ENCODE data around the gene ANKRD30B. TPM values are rescaled to one million over a fixed set of nuclear protein-coding genes. Genes with fewer than 3 reads are reported as not detected.
"Not testable (repeated sequence)": the region's sequence is repeated elsewhere in the genome, so short reads cannot be mapped to it uniquely, and the experiment has no call there.

Gene ANKRD30B
- total RNA-seq, 1 experiment from 2014 or later = not detected

GRCh38 chr18:14811081-14811480 is 63.1 kb downstream of the ANKRD30B start:
- H4K20me1 ChIP-seq (ENCODE audit: insufficient read depth, low read depth, low read length); H3K4me3 ChIP-seq (ENCODE audit: low read length); H3K9me2 ChIP-seq (replicated peaks; ENCODE audit: insufficient read depth, low read length); H3K79me2 ChIP-seq (ENCODE audit: low read length); DNase-seq; H3K4me1 ChIP-seq (ENCODE audit: low read length); H3K36me3 ChIP-seq (ENCODE audit: insufficient read depth, low read length); H3K9me3 ChIP-seq (ENCODE audit: low read length); H2AFZ ChIP-seq (ENCODE audit: low read length); H3K27me3 ChIP-seq (ENCODE audit: low read length); H3K27ac ChIP-seq (ENCODE audit: low read length); H3K4me2 ChIP-seq (ENCODE audit: low read depth, low read length, poor library complexity, severe bottlenecking); H3K9ac ChIP-seq (ENCODE audit: low read length): not testable (repeated sequence)

- H3K4me3 ChIP-seq (ENCODE audit: low read length); H3K36me3 ChIP-seq (ENCODE audit: insufficient read depth, low read length); H2AFZ ChIP-seq (ENCODE audit: low read length); H3K9me3 ChIP-seq (ENCODE audit: low read length); H3K4me2 ChIP-seq (ENCODE audit: low read depth, low read length, poor library complexity, severe bottlenecking); H3K79me2 ChIP-seq (ENCODE audit: low read length); H3K9me2 ChIP-seq (replicated peaks; ENCODE audit: insufficient read depth, low read length); DNase-seq; H4K20me1 ChIP-seq (ENCODE audit: insufficient read depth, low read depth, low read length); H3K4me1 ChIP-seq (ENCODE audit: low read length); H3K9ac ChIP-seq (ENCODE audit: low read length); H3K27me3 ChIP-seq (ENCODE audit: low read length); H3K27ac ChIP-seq (ENCODE audit: low read length): not testable (repeated sequence)
These were observed 79.1 kb downstream of the ANKRD30B start for GRCh38 chr18:14826972-14827632.

GRCh38 chr18:14841607-14842006 is 93.6 kb downstream of the ANKRD30B start:
- not testable (repeated sequence) for H3K4me2 ChIP-seq (ENCODE audit: low read depth, low read length, poor library complexity, severe bottlenecking); H3K9me2 ChIP-seq (replicated peaks; ENCODE audit: insufficient read depth, low read length); H4K20me1 ChIP-seq (ENCODE audit: insufficient read depth, low read depth, low read length); H3K4me3 ChIP-seq (ENCODE audit: low read length); H3K9me3 ChIP-seq (ENCODE audit: low read length); H3K9ac ChIP-seq (ENCODE audit: low read length); H3K27me3 ChIP-seq (ENCODE audit: low read length); H2AFZ ChIP-seq (ENCODE audit: low read length); H3K36me3 ChIP-seq (ENCODE audit: insufficient read depth, low read length); H3K79me2 ChIP-seq (ENCODE audit: low read length); DNase-seq; H3K4me1 ChIP-seq (ENCODE audit: low read length); H3K27ac ChIP-seq (ENCODE audit: low read length)

GRCh38 chr18:14851533-14851932 is 103.6 kb downstream of the ANKRD30B start:
- H3K4me2 ChIP-seq (ENCODE audit: low read depth, low read length, poor library complexity, severe bottlenecking); H3K9me3 ChIP-seq (ENCODE audit: low read length); H3K36me3 ChIP-seq (ENCODE audit: insufficient read depth, low read length); H3K4me1 ChIP-seq (ENCODE audit: low read length); DNase-seq; H4K20me1 ChIP-seq (ENCODE audit: insufficient read depth, low read depth, low read length); H3K79me2 ChIP-seq (ENCODE audit: low read length); H3K27ac ChIP-seq (ENCODE audit: low read length); H2AFZ ChIP-seq (ENCODE audit: low read length); H3K9me2 ChIP-seq (replicated peaks; ENCODE audit: insufficient read depth, low read length); H3K9ac ChIP-seq (ENCODE audit: low read length); H3K4me3 ChIP-seq (ENCODE audit: low read length); H3K27me3 ChIP-seq (ENCODE audit: low read length): not testable (repeated sequence)

- not testable (repeated sequence) for H3K79me2 ChIP-seq (ENCODE audit: low read length); H4K20me1 ChIP-seq (ENCODE audit: insufficient read depth, low read depth, low read length); H3K4me1 ChIP-seq (ENCODE audit: low read length); H3K9ac ChIP-seq (ENCODE audit: low read length); H2AFZ ChIP-seq (ENCODE audit: low read length); H3K9me2 ChIP-seq (replicated peaks; ENCODE audit: insufficient read depth, low read length); H3K4me2 ChIP-seq (ENCODE audit: low read depth, low read length, poor library complexity, severe bottlenecking); H3K27me3 ChIP-seq (ENCODE audit: low read length); H3K9me3 ChIP-seq (ENCODE audit: low read length); H3K4me3 ChIP-seq (ENCODE audit: low read length); H3K36me3 ChIP-seq (ENCODE audit: insufficient read depth, low read length); DNase-seq; H3K27ac ChIP-seq (ENCODE audit: low read length)
These were observed 107.7 kb downstream of the ANKRD30B start for GRCh38 chr18:14855634-14856033.

GRCh38 chr18:14856256-14856655 is 108.3 kb downstream of the ANKRD30B start:
- not testable (repeated sequence) for H2AFZ ChIP-seq (ENCODE audit: low read length); H3K27me3 ChIP-seq (ENCODE audit: low read length); H3K4me1 ChIP-seq (ENCODE audit: low read length); H4K20me1 ChIP-seq (ENCODE audit: insufficient read depth, low read depth, low read length); H3K4me3 ChIP-seq (ENCODE audit: low read length); H3K9me2 ChIP-seq (replicated peaks; ENCODE audit: insufficient read depth, low read length); H3K9me3 ChIP-seq (ENCODE audit: low read length); H3K27ac ChIP-seq (ENCODE audit: low read length); H3K4me2 ChIP-seq (ENCODE audit: low read depth, low read length, poor library complexity, severe bottlenecking); DNase-seq; H3K9ac ChIP-seq (ENCODE audit: low read length); H3K79me2 ChIP-seq (ENCODE audit: low read length); H3K36me3 ChIP-seq (ENCODE audit: insufficient read depth, low read length)

- not testable (repeated sequence) for H3K27me3 ChIP-seq (ENCODE audit: low read length); H3K79me2 ChIP-seq (ENCODE audit: low read length); DNase-seq
These were observed 110.5 kb downstream of the ANKRD30B start for GRCh38 chr18:14858514-14858913.

GRCh38 chr18:14859995-14860394 is 112.0 kb downstream of the ANKRD30B start:
- not testable (repeated sequence) for H3K4me1 ChIP-seq (ENCODE audit: low read length); H2AFZ ChIP-seq (ENCODE audit: low read length); H3K27me3 ChIP-seq (ENCODE audit: low read length); DNase-seq; H3K9ac ChIP-seq (ENCODE audit: low read length); H3K9me2 ChIP-seq (replicated peaks; ENCODE audit: insufficient read depth, low read length); H3K4me2 ChIP-seq (ENCODE audit: low read depth, low read length, poor library complexity, severe bottlenecking); H3K9me3 ChIP-seq (ENCODE audit: low read length); H3K79me2 ChIP-seq (ENCODE audit: low read length); H4K20me1 ChIP-seq (ENCODE audit: insufficient read depth, low read depth, low read length); H3K27ac ChIP-seq (ENCODE audit: low read length); H3K4me3 ChIP-seq (ENCODE audit: low read length); H3K36me3 ChIP-seq (ENCODE audit: insufficient read depth, low read length)

More at GRCh38 chr18:14858514-14858913, 110.5 kb downstream of the ANKRD30B start:
- not testable (repeated sequence) for H4K20me1 ChIP-seq (ENCODE audit: insufficient read depth, low read depth, low read length); H3K9ac ChIP-seq (ENCODE audit: low read length); H2AFZ ChIP-seq (ENCODE audit: low read length); H3K27ac ChIP-seq (ENCODE audit: low read length); H3K36me3 ChIP-seq (ENCODE audit: insufficient read depth, low read length); H3K4me1 ChIP-seq (ENCODE audit: low read length); H3K4me3 ChIP-seq (ENCODE audit: low read length); H3K9me2 ChIP-seq (replicated peaks; ENCODE audit: insufficient read depth, low read length); H3K4me2 ChIP-seq (ENCODE audit: low read depth, low read length, poor library complexity, severe bottlenecking); H3K9me3 ChIP-seq (ENCODE audit: low read length)

- H2AFZ ChIP-seq (ENCODE audit: low read length); H3K4me3 ChIP-seq (ENCODE audit: low read length); H3K27me3 ChIP-seq (ENCODE audit: low read length); H3K4me2 ChIP-seq (ENCODE audit: low read depth, low read length, poor library complexity, severe bottlenecking); H3K9me2 ChIP-seq (replicated peaks; ENCODE audit: insufficient read depth, low read length); DNase-seq; H3K4me1 ChIP-seq (ENCODE audit: low read length); H3K36me3 ChIP-seq (ENCODE audit: insufficient read depth, low read length); H3K9ac ChIP-seq (ENCODE audit: low read length); H3K27ac ChIP-seq (ENCODE audit: low read length); H3K9me3 ChIP-seq (ENCODE audit: low read length); H4K20me1 ChIP-seq (ENCODE audit: insufficient read depth, low read depth, low read length); H3K79me2 ChIP-seq (ENCODE audit: low read length): not testable (repeated sequence)
These were observed 118.5 kb downstream of the ANKRD30B start for GRCh38 chr18:14866426-14866825.
